ENCODE data around the gene MAPK13.

DNA sequence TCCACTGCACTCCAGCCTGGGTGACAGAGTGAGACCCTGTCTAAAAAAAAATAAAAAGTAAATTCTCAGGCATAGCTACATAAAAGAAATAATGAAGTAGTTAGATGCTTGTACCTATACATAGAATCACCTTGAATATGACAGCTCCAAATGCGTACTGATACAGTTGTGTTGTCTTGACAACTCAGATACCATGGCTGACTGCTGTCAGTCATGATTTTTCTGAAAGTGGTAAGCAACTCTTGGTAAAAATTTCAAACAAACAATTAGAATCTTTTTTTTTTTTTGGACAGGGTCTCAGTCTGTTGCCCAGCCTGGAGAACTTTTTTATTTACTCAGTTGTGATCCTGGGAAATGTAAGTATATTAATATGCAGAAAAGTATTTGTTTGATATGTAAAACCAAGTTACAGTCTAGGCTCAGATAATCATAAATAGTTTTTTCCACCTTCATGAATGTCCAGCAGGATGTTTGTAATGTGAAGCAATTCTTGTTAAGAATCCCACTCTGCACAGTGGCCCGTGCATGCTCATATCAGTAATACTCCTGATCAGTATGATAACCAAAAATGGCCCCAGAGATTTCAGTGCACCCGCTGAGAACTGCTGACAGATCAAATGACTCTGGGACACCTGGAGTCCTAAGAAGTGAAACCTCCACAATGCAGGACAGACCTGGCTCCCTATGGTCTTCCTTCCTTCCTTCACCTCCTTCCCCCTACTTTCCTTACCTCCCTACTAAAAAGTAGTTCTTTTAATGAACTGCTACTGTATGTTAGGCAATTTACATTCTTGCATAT is 14.0 kb upstream of the MAPK13 start:
- TF ChIP-seq, protein P1, sequence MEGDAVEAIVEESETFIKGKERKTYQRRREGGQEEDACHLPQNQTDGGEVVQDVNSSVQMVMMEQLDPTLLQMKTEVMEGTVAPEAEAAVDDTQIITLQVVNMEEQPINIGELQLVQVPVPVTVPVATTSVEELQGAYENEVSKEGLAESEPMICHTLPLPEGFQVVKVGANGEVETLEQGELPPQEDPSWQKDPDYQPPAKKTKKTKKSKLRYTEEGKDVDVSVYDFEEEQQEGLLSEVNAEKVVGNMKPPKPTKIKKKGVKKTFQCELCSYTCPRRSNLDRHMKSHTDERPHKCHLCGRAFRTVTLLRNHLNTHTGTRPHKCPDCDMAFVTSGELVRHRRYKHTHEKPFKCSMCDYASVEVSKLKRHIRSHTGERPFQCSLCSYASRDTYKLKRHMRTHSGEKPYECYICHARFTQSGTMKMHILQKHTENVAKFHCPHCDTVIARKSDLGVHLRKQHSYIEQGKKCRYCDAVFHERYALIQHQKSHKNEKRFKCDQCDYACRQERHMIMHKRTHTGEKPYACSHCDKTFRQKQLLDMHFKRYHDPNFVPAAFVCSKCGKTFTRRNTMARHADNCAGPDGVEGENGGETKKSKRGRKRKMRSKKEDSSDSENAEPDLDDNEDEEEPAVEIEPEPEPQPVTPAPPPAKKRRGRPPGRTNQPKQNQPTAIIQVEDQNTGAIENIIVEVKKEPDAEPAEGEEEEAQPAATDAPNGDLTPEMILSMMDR (IDR thresholded peaks at IDR 0.05) = no peak
- no peak for TF ChIP-seq POLR2A (IDR thresholded peaks at IDR 0.05)

All from uterus (tissue), 2 donors.